Pancreas (tissue), 10 donors: ENCODE results near the gene PRKACB. TPM values are rescaled to one million over a fixed set of nuclear protein-coding genes. Genes with fewer than 3 reads are reported as not detected.
"Not testable (repeated sequence)": the region's sequence is repeated elsewhere in the genome, so short reads cannot be mapped to it uniquely, and the experiment has no call there.

Experiments
- ATAC-seq, 4 donors: fragments of 200-7000 bp; cut with Tn5 transposase; one replicate each; pipeline versions ENCODE4 v1.8.0 to v1.9.1; 2020; ENCODE audit warnings: mild to moderate bottlenecking in 4 of 4, moderate library complexity in 4 of 4
- DNase-seq, 6 donors: peaks; one replicate each; pipeline ENCODE4 v3.0.0-alpha.2; 2020
- FAIRE-seq: peaks from 2 replicates; lab custom pipeline; 2012; peaks lifted over from hg19 to GRCh38; lab: Jason Lieb, UNC
- H3K27ac ChIP-seq, 4 donors: fragments of 200-600 bp; sonication (generic); 1 replicate in 3 of 4; 2 replicates in 1 of 4; pipeline versions ENCODE4 v1.5.0 to v1.8.0; 2020
- H3K27me3 ChIP-seq, 4 donors: fragments of 200-600 bp; one replicate each; pipeline ENCODE4 v1.8.0; 2021
- H3K36me3 ChIP-seq, 3 donors: fragments of 200-600 bp; sonication (generic) in 1 of 3; one replicate each; pipeline versions ENCODE4 v1.5.0 to v1.8.0; 2020 to 2021
- H3K4me1 ChIP-seq, 3 donors: fragments of 200-600 bp; one replicate each; pipeline ENCODE4 v1.8.0; 2021
- H3K4me3 ChIP-seq, 4 donors: fragments of 200-600 bp; sonication (generic) in 2 of 4; one replicate each; pipeline versions ENCODE4 v1.5.0 to v1.8.0; 2020 to 2021
- H3K9me3 ChIP-seq, 4 donors: fragments of 200-600 bp; one replicate each; pipeline ENCODE4 v1.8.0; 2021
- CTCF ChIP-seq, 4 donors: fragments of 200-600 bp; sonication (generic) in 3 of 4; IDR thresholded peaks; one replicate each; pipeline versions ENCODE4 v1.5.0 to v1.8.0; 2021; ENCODE audit warnings: antibody characterized with exemption in 4 of 4
- WGBS, 2 donors: extraction: QIAGEN DNeasy Blood & Tissue Kit; methylation state at CpG; one replicate each; pipeline ENCODE4 v1.1.7; 2013; 5-methylcytosine and 5-hydroxymethylcytosine counted together
- intact Hi-C, 3 donors: fragments of 100-400 bp; cut with DNase I; formaldehyde crosslinking; loops; one replicate each; pipeline versions ENCODE4 v1.11.1 to v1.14.2; 2022
- polyA plus RNA-seq, 2 donors: library from polyadenylated mRNA; stranded (reverse); fragments of 200-250 nt; gene quantifications; one replicate each; pipeline ENCODE4 v1.2.3, GENCODE V29; 2013
- total RNA-seq, 6 donors: library from RNA; stranded (reverse); fragmentation: NEBNext Ultra II Directional in 4 of 6; extraction: Animal tissue kit (Norgen Biotek cat#: 25700) in 4 of 6; gene quantifications; one replicate each; pipeline versions ENCODE4 v1.2.1 to v1.2.4, GENCODE V29; 2021 to 2023
- donor health status: healthy with polysubstance abuse.
- donor health status: DM: no; HTN: no; CAD: no; lungs with moderate emphysema.
- donor health status: DM: no; HTN: no; CAD: no.
- donor health status: control.
- donor health status: control.
- donor health status: Bipolar disorder and iron deficiency.
- donor health status: DM: yes; HTN: yes; CAD: no.
- donor health status: DM: no; HTN: no; CAD: no.
- donor health status: DM: no; HTN: no; CAD: no.
- donor health status: DM: yes; HTN: yes; CAD: no.

The PRKACB gene
- total and polyA plus RNA-seq, 8 donors: 7.3 to 29.7 (median 14.0) TPM

- ATAC-seq (no peak), FAIRE-seq (no peak)
- no peak overlapping the region for H3K4me3 ChIP-seq
Observed at GRCh38 chr1:84225646-84226045, 81.6 kb downstream of the PRKACB start.

GRCh38 chr1:84232676-84233075, 88.6 kb downstream of the PRKACB start:
- H3K9me3 ChIP-seq, H3K4me3 ChIP-seq, FAIRE-seq, H3K4me1 ChIP-seq, DNase-seq, H3K27ac ChIP-seq, H3K27me3 ChIP-seq, intact Hi-C loops, H3K36me3 ChIP-seq, ATAC-seq: not testable (repeated sequence)
- 96 to 97% methylated on average over 2 to 3 of the region's 3 CpGs for WGBS, 2 donors

More at GRCh38 chr1:84225646-84226045, 81.6 kb downstream of the PRKACB start:
- 91 to 94% methylated on average over 1 of the region's 1 CpG for WGBS, 2 donors
- TF ChIP-seq CTCF (IDR thresholded peaks at IDR 0.05): no peak
- Histone ChIP-seq H3K9me3 (no peaks in the 10 kb centered on the region), H3K27ac (no peak overlapping the region), H3K27me3 (no peaks in the 10 kb centered on the region), H3K36me3 (no peaks in the 10 kb centered on the region), H3K4me1 (no peaks in the 10 kb centered on the region)
- no peak for DNase-seq
- intact Hi-C loops: no loop called here

- H3K36me3 ChIP-seq: no peaks in the 10 kb centered on the region
- H3K4me1 ChIP-seq: no peaks in the 10 kb centered on the region
- no peak for FAIRE-seq
- 86 to 95% methylated on average over 2 of the region's 2 CpGs for WGBS, 2 donors
- H3K27ac ChIP-seq: no peak overlapping the region
- no peak for ATAC-seq
- intact Hi-C loops: no loop called here
- TF ChIP-seq CTCF (IDR thresholded peaks at IDR 0.05): no peak
- H3K27me3 ChIP-seq: no peaks in the 10 kb centered on the region
- no peaks in the 10 kb centered on the region for H3K9me3 ChIP-seq
- H3K4me3 ChIP-seq: no peak overlapping the region
- no peak for DNase-seq
Observed at GRCh38 chr1:84236256-84236655, 92.2 kb downstream of the PRKACB start.

- no peak for ATAC-seq
- Histone ChIP-seq H3K9me3 (no peaks in the 10 kb centered on the region), H3K27me3 (no peaks in the 10 kb centered on the region), H3K4me1 (peaks cover 0 to 7% (median 6%) of the 10 kb centered on the region in 3 donors), H3K4me3 (no peak overlapping the region), H3K36me3 (no peaks in the 10 kb centered on the region), H3K27ac (no peak overlapping the region)
- TF ChIP-seq CTCF (IDR thresholded peaks at IDR 0.05): no peak
- no peak for DNase-seq
- intact Hi-C loops: no loop called here
- no peak for FAIRE-seq
- WGBS, 2 donors: 76 to 79% methylated on average over 3 of the region's 3 CpGs
Observed at GRCh38 chr1:84242641-84243040, 98.6 kb downstream of the PRKACB start.

GRCh38 chr1:84245563-84245962, 101.5 kb downstream of the PRKACB start:
- no peaks in the 10 kb centered on the region for H3K27me3 ChIP-seq
- 5 to 11% methylated on average over 3 of the region's 3 CpGs for WGBS, 2 donors
- no peak for TF ChIP-seq CTCF (IDR thresholded peaks at IDR 0.05)
- peak overlapping the region in 2 of 4 donors; percentile 33 to 41 for H3K27ac ChIP-seq
- intact Hi-C loops: no loop called here
- H3K36me3 ChIP-seq: no peaks in the 10 kb centered on the region
- FAIRE-seq (no peak), ATAC-seq (peak in 2 of 4 donors; percentile 50 to 52), DNase-seq (no peak)
- peaks cover 0 to 7% (median 6%) of the 10 kb centered on the region in 3 donors for H3K4me1 ChIP-seq
- no peaks in the 10 kb centered on the region for H3K9me3 ChIP-seq
- no peak overlapping the region for H3K4me3 ChIP-seq
